Loucy (cell line): ENCODE measurements around the gene TMEM119.

Source experiments
- H2AFZ ChIP-seq: fragments of 200-600 bp; sonication (generic); 2 replicates; pipeline ENCODE4 v1.6.0; 2016; ENCODE audit warnings: antibody characterized with exemption, mild to moderate bottlenecking, low read length, moderate library complexity
- H3F3A ChIP-seq: fragments of 200-600 bp; 2 replicates; pipeline ENCODE4 v1.6.0; 2016; ENCODE audit warnings: antibody characterized with exemption, low read depth, mild to moderate bottlenecking
- H3K27me3 ChIP-seq: fragments of 200-600 bp; sonication (generic); 2 replicates; pipeline ENCODE4 v1.6.1; 2014; ENCODE audit warnings: low read length, mild to moderate bottlenecking; ENCODE audit not compliant: insufficient read depth, poor library complexity, severe bottlenecking
- H3K36me3 ChIP-seq: fragments of 200-600 bp; sonication (generic); 2 replicates; pipeline ENCODE4 v1.6.1; 2016; ENCODE audit warnings: low read length; ENCODE audit not compliant: insufficient read depth
- H3K4me1 ChIP-seq: fragments of 200-600 bp; sonication (generic); 2 replicates; pipeline ENCODE4 v1.5.1; 2014; ENCODE audit warnings: low read length, mild to moderate bottlenecking; ENCODE audit not compliant: insufficient read depth, poor library complexity, severe bottlenecking
- H3K4me2 ChIP-seq: fragments of 200-600 bp; sonication (generic); 2 replicates; pipeline ENCODE4 v1.6.0; 2014; ENCODE audit warnings: antibody characterized with exemption, low read length, low read depth, mild to moderate bottlenecking; ENCODE audit not compliant: poor library complexity, severe bottlenecking
- H3K4me3 ChIP-seq: fragments of 200-600 bp; sonication (generic); 2 replicates; pipeline ENCODE4 v1.5.1; 2014; ENCODE audit warnings: low read length, mild to moderate bottlenecking, mixed read lengths; ENCODE audit not compliant: poor library complexity, severe bottlenecking
- H3K79me2 ChIP-seq: fragments of 200-600 bp; sonication (generic); 2 replicates; pipeline ENCODE4 v1.6.1; 2014; ENCODE audit warnings: low read length; ENCODE audit not compliant: insufficient read depth
- H3K9ac ChIP-seq: fragments of 200-600 bp; sonication (generic); 2 replicates; pipeline ENCODE4 v1.6.0; 2014; ENCODE audit warnings: mild to moderate bottlenecking, low read depth, low read length, moderate library complexity; ENCODE audit not compliant: poor library complexity, severe bottlenecking
- H3K9me2 ChIP-seq: fragments of 200-600 bp; sonication (generic); replicated peaks from 2 replicates; pipeline ENCODE4 v1.6.1; 2016; ENCODE audit warnings: low read depth, low read length, mixed read lengths
- H3K9me3 ChIP-seq: fragments of 200-600 bp; sonication (generic); 2 replicates; pipeline ENCODE4 v1.6.1; 2014; ENCODE audit warnings: mild to moderate bottlenecking, antibody characterized with exemption, low read length, low read depth; ENCODE audit not compliant: insufficient read depth
- H4K20me1 ChIP-seq: fragments of 200-600 bp; sonication (generic); 2 replicates; pipeline ENCODE4 v1.6.0; 2014; ENCODE audit warnings: antibody characterized with exemption, low read length, mild to moderate bottlenecking; ENCODE audit not compliant: insufficient read depth, poor library complexity, severe bottlenecking
- CTCF ChIP-seq: fragments of 200-600 bp; sonication (generic); conservative IDR thresholded peaks from 2 replicates; pipeline ENCODE4 v1.5.1; 2014; ENCODE audit warnings: mild to moderate bottlenecking, antibody characterized with exemption, low read length
- EZH2phosphoT487 ChIP-seq: fragments of 200-600 bp; IDR thresholded peaks from 2 replicates; pipeline ENCODE4 v1.6.1; 2018; ENCODE audit warnings: antibody characterized with exemption, mild to moderate bottlenecking, moderate library complexity, borderline replicate concordance

TMEM119 gene

GRCh38 chr12:108640802-108641445 lies 43.0 kb upstream of the TMEM119 start:
- peaks cover 14% of the 10 kb centered on the region; the same call in 1 of the 2 replicates for H3K36me3 ChIP-seq
- H2AFZ ChIP-seq = no peak overlapping the region
- H4K20me1 ChIP-seq = no peaks in the 10 kb centered on the region
- no peak overlapping the region for H3K9ac ChIP-seq
- H3K27me3 ChIP-seq = no peaks in the 10 kb centered on the region
- no peaks in the 10 kb centered on the region for H3K9me2 ChIP-seq
- no peak overlapping the region for H3K4me2 ChIP-seq
- no peaks in the 10 kb centered on the region for H3K79me2 ChIP-seq
- H3F3A ChIP-seq = 0 out of 2 replicates have a peak, but pooled peaks cover 5% of the 10 kb centered on the region
- TF ChIP-seq EZH2phosphoT487 (no peak), CTCF (no peak)
- no peaks in the 10 kb centered on the region for H3K9me3 ChIP-seq
- peaks cover 39% of the 10 kb centered on the region for H3K4me1 ChIP-seq
- no peak overlapping the region for H3K4me3 ChIP-seq

GRCh38 chr12:108638997-108639822 lies 41.3 kb upstream of the TMEM119 start:
- Histone ChIP-seq H3K9me3 (no peaks in the 10 kb centered on the region), H3K9me2 (no peaks in the 10 kb centered on the region), H3K9ac (peak overlapping the region; percentile 42), H3K4me2 (peak overlapping the region; percentile 44), H3K36me3 (peaks cover under 1% of the 10 kb centered on the region; the same call in 1 of the 2 replicates), H3F3A (peaks cover 12% of the 10 kb centered on the region; the same call in 1 of the 2 replicates), H2AFZ (no peak overlapping the region), H3K79me2 (no peaks in the 10 kb centered on the region), H3K4me1 (peaks cover 50% of the 10 kb centered on the region), H3K4me3 (no peak overlapping the region), H4K20me1 (no peaks in the 10 kb centered on the region), H3K27me3 (no peaks in the 10 kb centered on the region)
- TF ChIP-seq EZH2phosphoT487 = no peak
- no peak for TF ChIP-seq CTCF

- H3K9me2 ChIP-seq = no peaks in the 10 kb centered on the region
- H3K36me3 ChIP-seq = no peaks in the 10 kb centered on the region
- TF ChIP-seq CTCF = no peak
- no peak for TF ChIP-seq EZH2phosphoT487
- no peak overlapping the region for H2AFZ ChIP-seq
- H3K79me2 ChIP-seq = no peaks in the 10 kb centered on the region
- peaks cover 59% of the 10 kb centered on the region for H3K4me1 ChIP-seq
- H3F3A ChIP-seq = peaks cover 12% of the 10 kb centered on the region; the same call in 1 of the 2 replicates
- no peaks in the 10 kb centered on the region for H4K20me1 ChIP-seq
- H3K4me2 ChIP-seq = peak overlapping the region; percentile 44
- peak overlapping the region; percentile 24 for H3K4me3 ChIP-seq
- peak overlapping the region; percentile 42 for H3K9ac ChIP-seq
- no peaks in the 10 kb centered on the region for H3K27me3 ChIP-seq
- no peaks in the 10 kb centered on the region for H3K9me3 ChIP-seq
Measured at GRCh38 chr12:108638141-108638827, 40.4 kb upstream of the TMEM119 start.
